Measurements from ENCODE around the gene GLI3. TPM values are rescaled to one million over a fixed set of nuclear protein-coding genes. Genes with fewer than 3 reads are reported as not detected.

GLI3 gene
- total and polyA plus RNA-seq, 2 of the 8 experiments (the other 6 are each of a cell fraction or from before 2014, with no cell fraction given), result 8.0 to 31.1 TPM

DNA sequence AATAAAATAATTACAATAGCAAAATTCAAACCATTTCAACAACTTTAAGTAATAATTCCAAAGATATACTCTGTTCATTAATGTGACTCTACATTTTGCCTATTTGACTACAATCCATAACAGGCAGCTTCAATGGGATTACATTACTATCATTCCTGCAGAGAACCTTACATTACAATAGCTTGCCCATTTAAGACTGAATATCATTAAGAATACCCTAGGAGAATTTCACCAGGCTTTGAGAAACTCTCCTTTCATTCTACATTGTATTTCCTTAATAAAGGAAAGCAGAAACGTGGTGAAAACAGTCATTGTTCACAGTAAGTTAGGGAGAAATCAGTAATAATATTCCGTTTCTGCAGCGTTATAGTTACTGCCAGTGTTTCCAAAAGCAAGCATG is 209.5 kb downstream of the GLI3 start (continued):
- TF ChIP-seq NANOG (IDR thresholded peaks at IDR 0.05; ENCODE audit: insufficient read depth, low read depth, low read length, poor library complexity, severe bottlenecking) (peak; percentile 45), CTBP2 (IDR thresholded peaks at IDR 0.05; ENCODE audit: borderline replicate concordance, insufficient read depth, insufficient read length, low read length) (no peak), EP300 (IDR thresholded peaks at IDR 0.05; ENCODE audit: borderline replicate concordance in 1 of 2, low read depth in 2 of 2, low read length in 2 of 2) (no peak), SIN3A (conservative IDR thresholded peaks at IDR 0.05 in 1 of 2, IDR thresholded peaks at IDR 0.05 in 1 of 2; ENCODE audit: low read depth in 1 of 2, low read length in 2 of 2) (no peak), ASH2L (IDR thresholded peaks at IDR 0.05; ENCODE audit: low read length) (no peak), SRF (IDR thresholded peaks at IDR 0.05; ENCODE audit: low read depth, low read length) (no peak)
- TF ChIP-seq, protein P1, sequence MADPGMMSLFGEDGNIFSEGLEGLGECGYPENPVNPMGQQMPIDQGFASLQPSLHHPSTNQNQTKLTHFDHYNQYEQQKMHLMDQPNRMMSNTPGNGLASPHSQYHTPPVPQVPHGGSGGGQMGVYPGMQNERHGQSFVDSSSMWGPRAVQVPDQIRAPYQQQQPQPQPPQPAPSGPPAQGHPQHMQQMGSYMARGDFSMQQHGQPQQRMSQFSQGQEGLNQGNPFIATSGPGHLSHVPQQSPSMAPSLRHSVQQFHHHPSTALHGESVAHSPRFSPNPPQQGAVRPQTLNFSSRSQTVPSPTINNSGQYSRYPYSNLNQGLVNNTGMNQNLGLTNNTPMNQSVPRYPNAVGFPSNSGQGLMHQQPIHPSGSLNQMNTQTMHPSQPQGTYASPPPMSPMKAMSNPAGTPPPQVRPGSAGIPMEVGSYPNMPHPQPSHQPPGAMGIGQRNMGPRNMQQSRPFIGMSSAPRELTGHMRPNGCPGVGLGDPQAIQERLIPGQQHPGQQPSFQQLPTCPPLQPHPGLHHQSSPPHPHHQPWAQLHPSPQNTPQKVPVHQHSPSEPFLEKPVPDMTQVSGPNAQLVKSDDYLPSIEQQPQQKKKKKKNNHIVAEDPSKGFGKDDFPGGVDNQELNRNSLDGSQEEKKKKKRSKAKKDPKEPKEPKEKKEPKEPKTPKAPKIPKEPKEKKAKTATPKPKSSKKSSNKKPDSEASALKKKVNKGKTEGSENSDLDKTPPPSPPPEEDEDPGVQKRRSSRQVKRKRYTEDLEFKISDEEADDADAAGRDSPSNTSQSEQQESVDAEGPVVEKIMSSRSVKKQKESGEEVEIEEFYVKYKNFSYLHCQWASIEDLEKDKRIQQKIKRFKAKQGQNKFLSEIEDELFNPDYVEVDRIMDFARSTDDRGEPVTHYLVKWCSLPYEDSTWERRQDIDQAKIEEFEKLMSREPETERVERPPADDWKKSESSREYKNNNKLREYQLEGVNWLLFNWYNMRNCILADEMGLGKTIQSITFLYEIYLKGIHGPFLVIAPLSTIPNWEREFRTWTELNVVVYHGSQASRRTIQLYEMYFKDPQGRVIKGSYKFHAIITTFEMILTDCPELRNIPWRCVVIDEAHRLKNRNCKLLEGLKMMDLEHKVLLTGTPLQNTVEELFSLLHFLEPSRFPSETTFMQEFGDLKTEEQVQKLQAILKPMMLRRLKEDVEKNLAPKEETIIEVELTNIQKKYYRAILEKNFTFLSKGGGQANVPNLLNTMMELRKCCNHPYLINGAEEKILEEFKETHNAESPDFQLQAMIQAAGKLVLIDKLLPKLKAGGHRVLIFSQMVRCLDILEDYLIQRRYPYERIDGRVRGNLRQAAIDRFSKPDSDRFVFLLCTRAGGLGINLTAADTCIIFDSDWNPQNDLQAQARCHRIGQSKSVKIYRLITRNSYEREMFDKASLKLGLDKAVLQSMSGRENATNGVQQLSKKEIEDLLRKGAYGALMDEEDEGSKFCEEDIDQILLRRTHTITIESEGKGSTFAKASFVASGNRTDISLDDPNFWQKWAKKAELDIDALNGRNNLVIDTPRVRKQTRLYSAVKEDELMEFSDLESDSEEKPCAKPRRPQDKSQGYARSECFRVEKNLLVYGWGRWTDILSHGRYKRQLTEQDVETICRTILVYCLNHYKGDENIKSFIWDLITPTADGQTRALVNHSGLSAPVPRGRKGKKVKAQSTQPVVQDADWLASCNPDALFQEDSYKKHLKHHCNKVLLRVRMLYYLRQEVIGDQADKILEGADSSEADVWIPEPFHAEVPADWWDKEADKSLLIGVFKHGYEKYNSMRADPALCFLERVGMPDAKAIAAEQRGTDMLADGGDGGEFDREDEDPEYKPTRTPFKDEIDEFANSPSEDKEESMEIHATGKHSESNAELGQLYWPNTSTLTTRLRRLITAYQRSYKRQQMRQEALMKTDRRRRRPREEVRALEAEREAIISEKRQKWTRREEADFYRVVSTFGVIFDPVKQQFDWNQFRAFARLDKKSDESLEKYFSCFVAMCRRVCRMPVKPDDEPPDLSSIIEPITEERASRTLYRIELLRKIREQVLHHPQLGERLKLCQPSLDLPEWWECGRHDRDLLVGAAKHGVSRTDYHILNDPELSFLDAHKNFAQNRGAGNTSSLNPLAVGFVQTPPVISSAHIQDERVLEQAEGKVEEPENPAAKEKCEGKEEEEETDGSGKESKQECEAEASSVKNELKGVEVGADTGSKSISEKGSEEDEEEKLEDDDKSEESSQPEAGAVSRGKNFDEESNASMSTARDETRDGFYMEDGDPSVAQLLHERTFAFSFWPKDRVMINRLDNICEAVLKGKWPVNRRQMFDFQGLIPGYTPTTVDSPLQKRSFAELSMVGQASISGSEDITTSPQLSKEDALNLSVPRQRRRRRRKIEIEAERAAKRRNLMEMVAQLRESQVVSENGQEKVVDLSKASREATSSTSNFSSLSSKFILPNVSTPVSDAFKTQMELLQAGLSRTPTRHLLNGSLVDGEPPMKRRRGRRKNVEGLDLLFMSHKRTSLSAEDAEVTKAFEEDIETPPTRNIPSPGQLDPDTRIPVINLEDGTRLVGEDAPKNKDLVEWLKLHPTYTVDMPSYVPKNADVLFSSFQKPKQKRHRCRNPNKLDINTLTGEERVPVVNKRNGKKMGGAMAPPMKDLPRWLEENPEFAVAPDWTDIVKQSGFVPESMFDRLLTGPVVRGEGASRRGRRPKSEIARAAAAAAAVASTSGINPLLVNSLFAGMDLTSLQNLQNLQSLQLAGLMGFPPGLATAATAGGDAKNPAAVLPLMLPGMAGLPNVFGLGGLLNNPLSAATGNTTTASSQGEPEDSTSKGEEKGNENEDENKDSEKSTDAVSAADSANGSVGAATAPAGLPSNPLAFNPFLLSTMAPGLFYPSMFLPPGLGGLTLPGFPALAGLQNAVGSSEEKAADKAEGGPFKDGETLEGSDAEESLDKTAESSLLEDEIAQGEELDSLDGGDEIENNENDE (IDR thresholded peaks at IDR 0.05; ENCODE audit: insufficient replicate concordance, low read length), result peak; percentile 85
- TF ChIP-seq, protein P2, sequence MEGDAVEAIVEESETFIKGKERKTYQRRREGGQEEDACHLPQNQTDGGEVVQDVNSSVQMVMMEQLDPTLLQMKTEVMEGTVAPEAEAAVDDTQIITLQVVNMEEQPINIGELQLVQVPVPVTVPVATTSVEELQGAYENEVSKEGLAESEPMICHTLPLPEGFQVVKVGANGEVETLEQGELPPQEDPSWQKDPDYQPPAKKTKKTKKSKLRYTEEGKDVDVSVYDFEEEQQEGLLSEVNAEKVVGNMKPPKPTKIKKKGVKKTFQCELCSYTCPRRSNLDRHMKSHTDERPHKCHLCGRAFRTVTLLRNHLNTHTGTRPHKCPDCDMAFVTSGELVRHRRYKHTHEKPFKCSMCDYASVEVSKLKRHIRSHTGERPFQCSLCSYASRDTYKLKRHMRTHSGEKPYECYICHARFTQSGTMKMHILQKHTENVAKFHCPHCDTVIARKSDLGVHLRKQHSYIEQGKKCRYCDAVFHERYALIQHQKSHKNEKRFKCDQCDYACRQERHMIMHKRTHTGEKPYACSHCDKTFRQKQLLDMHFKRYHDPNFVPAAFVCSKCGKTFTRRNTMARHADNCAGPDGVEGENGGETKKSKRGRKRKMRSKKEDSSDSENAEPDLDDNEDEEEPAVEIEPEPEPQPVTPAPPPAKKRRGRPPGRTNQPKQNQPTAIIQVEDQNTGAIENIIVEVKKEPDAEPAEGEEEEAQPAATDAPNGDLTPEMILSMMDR (IDR thresholded peaks at IDR 0.05; ENCODE audit: control extremely low read depth in 1 of 3, insufficient read depth in 1 of 3, low read depth in 1 of 3, low read length in 3 of 3), result no peak
